CD4-positive, alpha-beta memory T cell (primary cell): ENCODE results near the gene B4GALNT4. TPM values are rescaled to one million over a fixed set of nuclear protein-coding genes. Genes with fewer than 3 reads are reported as not detected.

ENCODE experiments used
- CTCF ChIA-PET: fragments of 350-600 bp; sonication (Branson Sonifier 250); formaldehyde crosslinking; loops from one replicate; lab custom pipeline; 2021; ENCODE audit warnings: inconsistent platforms; ENCODE audit not compliant: partially characterized antibody; lab: Charles Lee
- POLR2A ChIA-PET: fragments of 350-600 bp; sonication (Branson Sonifier 250); formaldehyde crosslinking; loops from one replicate; lab custom pipeline; 2021; ENCODE audit not compliant: partially characterized antibody; lab: Charles Lee
- DNase-seq, 5 donors: peaks; one replicate each; pipeline versions ENCODE4 v3.0.0 to v3.0.0-alpha.2; 2020 to 2022; ENCODE audit warnings: mixed read lengths in 1 of 5
- H3K27ac ChIP-seq: one replicate; pipeline ENCODE4 v1.7.0; 2013; ENCODE audit warnings: low read depth, low read length
- H3K27me3 ChIP-seq: 2 replicates; pipeline ENCODE4 v1.7.0; 2013; ENCODE audit warnings: mild to moderate bottlenecking, low read length, moderate library complexity; ENCODE audit not compliant: insufficient read depth
- H3K36me3 ChIP-seq: 2 replicates; pipeline ENCODE4 v1.7.0; 2013; ENCODE audit warnings: mild to moderate bottlenecking, low read length, moderate library complexity; ENCODE audit not compliant: insufficient read depth
- H3K4me1 ChIP-seq: 2 replicates; pipeline ENCODE4 v1.7.0; 2013; ENCODE audit warnings: mild to moderate bottlenecking, low read length, moderate library complexity; ENCODE audit not compliant: insufficient read depth
- H3K4me3 ChIP-seq, 2 donors: one replicate each; pipeline ENCODE4 v1.7.0; 2013; ENCODE audit warnings: low read length in 2 of 2, mild to moderate bottlenecking in 1 of 2
- H3K9me3 ChIP-seq, 2 donors: one replicate each; pipeline ENCODE4 v1.7.0; 2013; ENCODE audit warnings: low read length in 2 of 2, control low read depth in 1 of 2; ENCODE audit not compliant: control insufficient read depth in 1 of 2
- H3K27ac Mint-ChIP-seq, 7 donors: one replicate each; pipeline ENCODE4 v1.8.0; 2020 to 2021; ENCODE audit warnings: mixed read lengths in 7 of 7, mild to moderate bottlenecking in 6 of 7, inconsistent platforms in 3 of 7, moderate library complexity in 3 of 7
- H3K27me3 Mint-ChIP-seq, 2 donors: one replicate each; pipeline ENCODE4 v1.8.0; 2020 to 2021; ENCODE audit warnings: mixed read lengths in 2 of 2
- H3K36me3 Mint-ChIP-seq, 2 donors: one replicate each; pipeline ENCODE4 v1.8.0; 2020 to 2021; ENCODE audit warnings: mixed read lengths in 2 of 2, inconsistent platforms in 1 of 2, mild to moderate bottlenecking in 1 of 2
- H3K4me1 Mint-ChIP-seq, 4 donors: one replicate each; pipeline ENCODE4 v1.8.0; 2020 to 2021; ENCODE audit warnings: mixed read lengths in 4 of 4, mild to moderate bottlenecking in 1 of 4
- H3K4me3 Mint-ChIP-seq, 8 donors: one replicate each; pipeline ENCODE4 v1.8.0; 2020 to 2021; ENCODE audit warnings: mixed read lengths in 8 of 8, mild to moderate bottlenecking in 7 of 8, moderate library complexity in 6 of 8, inconsistent platforms in 3 of 8
- H3K9me3 Mint-ChIP-seq, 8 donors: one replicate each; pipeline ENCODE4 v1.8.0; 2020 to 2021; ENCODE audit warnings: mixed read lengths in 8 of 8, mild to moderate bottlenecking in 5 of 8, inconsistent platforms in 3 of 8, moderate library complexity in 1 of 8
- intact Hi-C: fragments of 100-400 bp; cut with micrococcal nuclease; formaldehyde crosslinking; loops from one replicate; pipeline ENCODE4 v1.15.1; 2023
- polyA plus RNA-seq, 2 donors: library from polyadenylated mRNA; unstranded; fragments of 300-500 nt; fragmentation: Illumina TruSeq; gene quantifications; one replicate each; pipeline ENCODE4 v1.2.3, GENCODE V29; 2021
- total RNA-seq, 2 experiments: library from RNA; stranded (reverse); gene quantifications; one replicate each; pipeline ENCODE4 v1.2.3, GENCODE V29; 2021

The B4GALNT4 gene
- total and polyA plus RNA-seq, 4 experiments from 2014 or later: 2.2 to 2.4 TPM; not detected in 2

GRCh38 chr11:394034-394857 is 24.9 kb downstream of the B4GALNT4 start, which contains the start of gene PKP3:
Gene PKP3 (plus strand): TSS chr11:394209. CDS start chr11:394293, 84 bp downstream.
- POLR2A ChIA-PET: no interaction called here
- Histone ChIP-seq H3K4me3 (no peak within 1 kb of the TSS), H3K27me3 (no peaks in the 10 kb centered on the region), H3K27ac (no peak within 1 kb of the TSS), H3K9me3 (no peaks in the 10 kb centered on the region), H3K4me1 (peaks cover 4% of the 10 kb centered on the region), H3K36me3 (no peaks in the 10 kb centered on the region)
- DNase-seq: no peak
- Mint-ChIP-seq H3K27ac (no peak within 1 kb of the TSS), H3K4me1 (peaks cover 0 to 5% (median 0%) of the 10 kb centered on the region in 4 donors), H3K36me3 (no peaks in the 10 kb centered on the region), H3K9me3 (no peaks in the 10 kb centered on the region), H3K27me3 (no peaks in the 10 kb centered on the region), H3K4me3 (peak within 1 kb of the TSS in 1 of 8 donors; percentile 49)
- CTCF ChIA-PET: no interaction called here
- intact Hi-C loops: no loop called here

GRCh38 chr11:394858-395655 is 25.8 kb downstream of the B4GALNT4 start:
- DNase-seq: no peak
- Mint-ChIP-seq H3K27me3 (no peaks in the 10 kb centered on the region), H3K9me3 (no peaks in the 10 kb centered on the region), H3K4me3 (peak overlapping the region in 1 of 8 donors; percentile 49), H3K27ac (no peak overlapping the region), H3K4me1 (peaks cover 0 to 10% (median 0%) of the 10 kb centered on the region in 4 donors), H3K36me3 (no peaks in the 10 kb centered on the region)
- Histone ChIP-seq H3K9me3 (no peaks in the 10 kb centered on the region), H3K27me3 (no peaks in the 10 kb centered on the region), H3K36me3 (no peaks in the 10 kb centered on the region), H3K27ac (no peak overlapping the region), H3K4me3 (no peak overlapping the region), H3K4me1 (peaks cover 4% of the 10 kb centered on the region)
- CTCF ChIA-PET: interaction anchor here (0.6 to 2.7 kb wide), 2 partner anchors 52 to 54 kb away, joined by 4 to 23 read pairs; partner anchors contain the start of gene PTDSS2
- POLR2A ChIA-PET: interaction anchor here (2.0 kb wide), 1 partner anchor 21 kb away, joined by 6 read pairs; no protein-coding TSS in a partner anchor
- intact Hi-C loops: no loop called here

GRCh38 chr11:395866-396265 is 26.6 kb downstream of the B4GALNT4 start:
- no peaks in the 10 kb centered on the region for H3K9me3 Mint-ChIP-seq
- H3K36me3 Mint-ChIP-seq: no peaks in the 10 kb centered on the region
- intact Hi-C loops: loop anchor here (2.0 kb wide), 1 partner anchor 91 kb away; no protein-coding TSS in a partner anchor
- Histone ChIP-seq H3K9me3 (no peaks in the 10 kb centered on the region), H3K4me3 (no peak overlapping the region), H3K27me3 (no peaks in the 10 kb centered on the region), H3K4me1 (peaks cover 4% of the 10 kb centered on the region), H3K36me3 (no peaks in the 10 kb centered on the region), H3K27ac (no peak overlapping the region)
- no peak overlapping the region for H3K27ac Mint-ChIP-seq
- ChIA-PET CTCF (interaction anchor here (0.6 to 2.7 kb wide), 5 partner anchors 10 to 145 kb away, joined by 3 to 23 read pairs (median 10); partner anchors contain the start of gene PTDSS2), POLR2A (interaction anchor here (1.2 to 2.6 kb wide), 6 partner anchors 10 to 128 kb away, joined by 4 to 22 read pairs (median 7); partner anchors contain the start of genes PTDSS2 and SIGIRR)
- H3K4me1 Mint-ChIP-seq: peaks cover 0 to 10% (median 0%) of the 10 kb centered on the region in 4 donors
- no peaks in the 10 kb centered on the region for H3K27me3 Mint-ChIP-seq
- no peak for DNase-seq
- peak overlapping the region in 1 of 8 donors; percentile 55 for H3K4me3 Mint-ChIP-seq

GRCh38 chr11:396511-396947 is 27.2 kb downstream of the B4GALNT4 start:
- no peaks in the 10 kb centered on the region for H3K27me3 ChIP-seq
- Mint-ChIP-seq H3K27ac (no peak overlapping the region), H3K36me3 (no peaks in the 10 kb centered on the region), H3K9me3 (no peaks in the 10 kb centered on the region), H3K4me1 (peaks cover 0 to 10% (median 0%) of the 10 kb centered on the region in 4 donors), H3K4me3 (peak overlapping the region in 2 of 8 donors; percentile 51 to 54), H3K27me3 (no peaks in the 10 kb centered on the region)
- DNase-seq: no peak
- CTCF ChIA-PET: interaction anchor here (1.2 to 2.7 kb wide), 6 partner anchors 9 to 146 kb away, joined by 3 to 23 read pairs (median 8); partner anchors contain the start of gene PTDSS2
- intact Hi-C loops: loop anchor here (2.0 kb wide), 1 partner anchor 92 kb away; no protein-coding TSS in a partner anchor
- H3K9me3 ChIP-seq: no peaks in the 10 kb centered on the region
- H3K36me3 ChIP-seq: no peaks in the 10 kb centered on the region
- H3K4me1 ChIP-seq: peaks cover 4% of the 10 kb centered on the region
- peak overlapping the region in 1 of 2 donors; percentile 35 for H3K4me3 ChIP-seq
- POLR2A ChIA-PET: interaction anchor here (0.9 to 2.6 kb wide), 7 partner anchors 10 to 129 kb away, joined by 3 to 22 read pairs (median 7); partner anchors contain the start of genes PTDSS2 and SIGIRR
- H3K27ac ChIP-seq: no peak overlapping the region

GRCh38 chr11:396948-397548 is 27.7 kb downstream of the B4GALNT4 start:
- Histone ChIP-seq H3K4me3 (peak overlapping the region in 1 of 2 donors; percentile 35), H3K27ac (no peak overlapping the region), H3K4me1 (peaks cover 4% of the 10 kb centered on the region), H3K9me3 (no peaks in the 10 kb centered on the region), H3K27me3 (no peaks in the 10 kb centered on the region), H3K36me3 (no peaks in the 10 kb centered on the region)
- no peaks in the 10 kb centered on the region for H3K27me3 Mint-ChIP-seq
- peaks cover 0 to 10% (median 0%) of the 10 kb centered on the region in 4 donors for H3K4me1 Mint-ChIP-seq
- POLR2A ChIA-PET: interaction anchor here (0.9 to 2.6 kb wide), 7 partner anchors 9 to 129 kb away, joined by 3 to 22 read pairs (median 7); partner anchors contain the start of genes PTDSS2 and SIGIRR
- H3K27ac Mint-ChIP-seq: no peak overlapping the region
- no peaks in the 10 kb centered on the region for H3K36me3 Mint-ChIP-seq
- intact Hi-C loops: loop anchor here (2.0 kb wide), 1 partner anchor 92 kb away; no protein-coding TSS in a partner anchor
- peak; percentile 41 to 57 (median 46) for DNase-seq
- CTCF ChIA-PET: interaction anchor here (1.2 to 2.7 kb wide), 6 partner anchors 9 to 146 kb away, joined by 3 to 23 read pairs (median 8); partner anchors contain the start of gene PTDSS2
- H3K4me3 Mint-ChIP-seq: peak overlapping the region in 5 of 8 donors; percentile 13 to 54 (median 21)
- H3K9me3 Mint-ChIP-seq: no peaks in the 10 kb centered on the region

GRCh38 chr11:398826-399225 is 29.5 kb downstream of the B4GALNT4 start:
- Histone ChIP-seq H3K27me3 (no peaks in the 10 kb centered on the region), H3K27ac (no peak overlapping the region), H3K4me3 (no peak overlapping the region), H3K4me1 (peaks cover 4% of the 10 kb centered on the region), H3K36me3 (no peaks in the 10 kb centered on the region), H3K9me3 (no peaks in the 10 kb centered on the region)
- intact Hi-C loops: no loop called here
- no peaks in the 10 kb centered on the region for H3K9me3 Mint-ChIP-seq
- H3K27ac Mint-ChIP-seq: no peak overlapping the region
- H3K4me1 Mint-ChIP-seq: peaks cover 0 to 10% (median 0%) of the 10 kb centered on the region in 4 donors
- ChIA-PET CTCF (interaction anchor here (1.0 to 1.2 kb wide), 2 partner anchors 41 to 49 kb away, joined by 3 to 5 read pairs; no protein-coding TSS in a partner anchor), POLR2A (interaction anchor here (1.0 kb wide), 1 partner anchor 50 kb away, joined by 3 read pairs; no protein-coding TSS in a partner anchor)
- DNase-seq: peak in 1 of 5 donors; percentile 32
- H3K4me3 Mint-ChIP-seq: peak overlapping the region in 1 of 8 donors; percentile 41
- no peaks in the 10 kb centered on the region for H3K27me3 Mint-ChIP-seq
- no peaks in the 10 kb centered on the region for H3K36me3 Mint-ChIP-seq
